ENCODE measurements around the gene WFDC13.
A peak's percentile ranks its signal among the peaks of the same experiment; 100 is the strongest.
"Not testable (repeated sequence)": the region's sequence is repeated elsewhere in the genome, so short reads cannot be mapped to it uniquely, and the experiment has no call there.

Gene WFDC13

GRCh38 chr20:45701104-45701503, 734 bp upstream of the WFDC13 start:
- H3K4me3 ChIP-seq (ENCODE audit: control insufficient read depth, low read depth, low read length): no peak overlapping the region
- TF ChIP-seq CTCF (conservative IDR thresholded peaks at IDR 0.05; ENCODE audit: control insufficient read depth, insufficient read depth, low read depth, low read length): no peak
- DNase-seq (ENCODE audit: low read depth): no peak

GRCh38 chr20:45704969-45705637, 3.3 kb downstream of the WFDC13 start, which contains the start of gene WFDC10B:
TSS of gene WFDC10B (minus strand) at chr20:45705019. CDS start at chr20:45685992, 19,027 bp downstream.
- no peak within 1 kb of the TSS for H3K4me3 ChIP-seq (ENCODE audit: control insufficient read depth, low read depth, low read length)
- peak; percentile 16 for DNase-seq (ENCODE audit: low read depth)
- no peak for TF ChIP-seq CTCF (conservative IDR thresholded peaks at IDR 0.05; ENCODE audit: control insufficient read depth, insufficient read depth, low read depth, low read length)

GRCh38 chr20:45716141-45716688, 14.4 kb downstream of the WFDC13 start:
- not testable (repeated sequence) for DNase-seq (ENCODE audit: low read depth); H3K4me3 ChIP-seq (ENCODE audit: control insufficient read depth, low read depth, low read length)

GRCh38 chr20:45722047-45722446, 20.2 kb downstream of the WFDC13 start, which contains the start of gene SPINT4:
TSS of gene SPINT4 (plus strand) at chr20:45722347. CDS start at chr20:45722368, 21 bp downstream.
- no peak for DNase-seq (ENCODE audit: low read depth)
- no peak for TF ChIP-seq CTCF (conservative IDR thresholded peaks at IDR 0.05; ENCODE audit: control insufficient read depth, insufficient read depth, low read depth, low read length)
- H3K4me3 ChIP-seq (ENCODE audit: control insufficient read depth, low read depth, low read length): no peak within 1 kb of the TSS

GRCh38 chr20:45725134-45725533, 23.3 kb downstream of the WFDC13 start:
- H3K4me3 ChIP-seq (ENCODE audit: control insufficient read depth, low read depth, low read length): no peak overlapping the region
- peak; percentile 39 for DNase-seq (ENCODE audit: low read depth)
- no peak for TF ChIP-seq CTCF (conservative IDR thresholded peaks at IDR 0.05; ENCODE audit: control insufficient read depth, insufficient read depth, low read depth, low read length)

- peak; percentile 5 for DNase-seq (ENCODE audit: low read depth)
- no peak overlapping the region for H3K4me3 ChIP-seq (ENCODE audit: control insufficient read depth, low read depth, low read length)
Observed at GRCh38 chr20:45727044-45727443, 25.2 kb downstream of the WFDC13 start.

More at GRCh38 chr20:45727044-45727443, 25.2 kb downstream of the WFDC13 start:
- TF ChIP-seq CTCF (conservative IDR thresholded peaks at IDR 0.05; ENCODE audit: control insufficient read depth, insufficient read depth, low read depth, low read length): no peak

Measured in fibroblast of mammary gland (primary cell).